Liver (tissue), 9 donors: ENCODE data around the gene TSPAN17. TPM values are rescaled to one million over a fixed set of nuclear protein-coding genes. Genes with fewer than 3 reads are reported as not detected.
A peak's percentile ranks its signal among the peaks of the same experiment; 100 is the strongest.

Experiments used
- DNase-seq: peaks from one replicate; pipeline ENCODE4 v3.0.0-alpha.2; 2017; ENCODE audit warnings: low spot score
- H3K27ac ChIP-seq, 2 donors: one replicate each; pipeline ENCODE4 v1.7.0; 2013; ENCODE audit warnings: inconsistent platforms in 2 of 2, low read length in 2 of 2, control low read depth in 1 of 2, low read depth in 1 of 2, mild to moderate bottlenecking in 1 of 2
- H3K27me3 ChIP-seq, 4 donors: one replicate each; pipeline versions ENCODE4 v1.6.1 to v1.7.0; 2013; ENCODE audit warnings: low read length in 3 of 4, inconsistent platforms in 1 of 4, mild to moderate bottlenecking in 1 of 4, moderate library complexity in 1 of 4; ENCODE audit not compliant: control insufficient read depth in 4 of 4, insufficient read depth in 4 of 4
- H3K36me3 ChIP-seq, 4 donors: one replicate each; pipeline versions ENCODE4 v1.6.1 to v1.7.0; 2013; ENCODE audit warnings: low read length in 3 of 4, mild to moderate bottlenecking in 3 of 4, low read depth in 1 of 4, moderate library complexity in 1 of 4; ENCODE audit not compliant: control insufficient read depth in 4 of 4, insufficient read depth in 3 of 4
- H3K4me1 ChIP-seq, 4 donors: one replicate each; pipeline versions ENCODE4 v1.6.1 to v1.7.0; 2013; ENCODE audit warnings: low read length in 3 of 4, mild to moderate bottlenecking in 3 of 4, moderate library complexity in 1 of 4; ENCODE audit not compliant: control insufficient read depth in 4 of 4, insufficient read depth in 4 of 4
- H3K4me3 ChIP-seq, 3 donors: one replicate each; pipeline versions ENCODE4 v1.6.1 to v1.7.0; 2013; ENCODE audit warnings: low read length in 3 of 3, control low read depth in 1 of 3, low read depth in 1 of 3, mild to moderate bottlenecking in 1 of 3
- H3K9ac ChIP-seq, 2 donors: one replicate each; pipeline ENCODE4 v1.7.0; 2013; ENCODE audit warnings: low read length in 2 of 2, mild to moderate bottlenecking in 2 of 2, moderate library complexity in 2 of 2, control low read depth in 1 of 2, low read depth in 1 of 2
- H3K9me3 ChIP-seq, 4 donors: one replicate each; pipeline versions ENCODE4 v1.6.1 to v1.7.0; 2013; ENCODE audit warnings: low read length in 3 of 4; ENCODE audit not compliant: control insufficient read depth in 4 of 4
- ATF3 ChIP-seq: IDR thresholded peaks from 2 replicates; pipeline ENCODE4 v1.6.1; 2016; ENCODE audit warnings: antibody characterized with exemption
- EGR1 ChIP-seq, 2 donors: IDR thresholded peaks; 2 replicates each; pipeline ENCODE4 v1.6.1; 2016 to 2018; ENCODE audit warnings: antibody characterized with exemption in 2 of 2, low read depth in 2 of 2
- FOXA2 ChIP-seq: IDR thresholded peaks from 2 replicates; pipeline ENCODE4 v1.6.1; 2016; ENCODE audit warnings: antibody characterized with exemption
- HNF4G ChIP-seq: IDR thresholded peaks from 2 replicates; pipeline ENCODE4 v1.6.1; 2016; ENCODE audit warnings: antibody characterized with exemption
- RAD21 ChIP-seq, 2 donors: IDR thresholded peaks; 2 replicates each; pipeline ENCODE4 v1.6.1; 2016; ENCODE audit warnings: antibody characterized with exemption in 2 of 2, mild to moderate bottlenecking in 2 of 2
- SP1 ChIP-seq: IDR thresholded peaks from 2 replicates; pipeline ENCODE4 v1.6.1; 2018; ENCODE audit warnings: antibody characterized with exemption, mild to moderate bottlenecking
- WGBS: extraction: QIAGEN DNeasy Blood & Tissue Kit; methylation state at CpG from one replicate; pipeline ENCODE4 v1.1.7; 2013; 5-methylcytosine and 5-hydroxymethylcytosine counted together
- polyA plus RNA-seq, 2 donors: library from polyadenylated mRNA; stranded (reverse) in 1 of 2; unstranded in 1 of 2; fragments of 200-250 nt in 1 of 2; fragments of >200 nt in 1 of 2; fragmentation: Nextera tagmentation in 1 of 2; extraction: Ambion mirVana in 1 of 2; gene quantifications; one replicate each; pipeline versions ENCODE4 v1.2.1 to v1.2.3, GENCODE V29; 2013 to 2015
- total RNA-seq, 2 donors: library from RNA; depleted of rRNA; stranded (reverse); fragments of >200 nt; gene quantifications; one replicate each; pipeline ENCODE4 v1.2.3, GENCODE V29; 2014
- TF ChIP-seq, protein P1 (sequence below): IDR thresholded peaks from 2 replicates; pipeline ENCODE4 v1.6.1; 2016; ENCODE audit warnings: antibody characterized with exemption
- TF ChIP-seq, protein P2 (sequence below): IDR thresholded peaks from 2 replicates; pipeline ENCODE4 v1.6.1; 2016; ENCODE audit warnings: antibody characterized with exemption
- TF ChIP-seq, protein P3 (sequence below): fragments of 150-350 bp; IDR thresholded peaks from 2 replicates; pipeline ENCODE4 v1.5.1; 2017; ENCODE audit warnings: improper control_type of control experiment, low read depth, low read length; ENCODE audit not compliant: missing input control
- donor health status: healthy.
- donor health status: healthy.
- donor health status: healthy.
- donor health status: healthy.
- donor health status: healthy.

Gene TSPAN17
- total and polyA plus RNA-seq, 4 donors, result 5.7 to 43.4 (median 16.2) TPM

DNA sequence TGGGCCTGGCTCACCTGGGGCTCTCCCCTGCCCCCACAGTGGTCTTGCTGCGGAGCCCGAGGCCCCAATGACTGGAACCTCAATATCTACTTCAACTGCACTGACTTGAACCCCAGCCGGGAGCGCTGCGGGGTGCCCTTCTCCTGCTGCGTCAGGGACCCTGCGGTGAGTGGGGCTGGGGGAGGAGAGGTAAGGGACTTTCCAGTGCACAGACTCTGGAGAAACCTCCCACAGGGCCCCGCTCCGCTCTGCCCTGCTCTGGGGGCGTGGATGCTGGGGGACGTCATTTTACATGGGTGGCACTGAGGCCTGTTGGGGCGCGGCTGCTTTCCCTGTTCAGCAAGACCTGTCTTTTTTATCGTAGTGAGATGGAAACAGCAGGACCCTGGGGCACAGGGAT lies 7.6 kb downstream of the TSPAN17 start (continued):
- TF ChIP-seq, protein P1, sequence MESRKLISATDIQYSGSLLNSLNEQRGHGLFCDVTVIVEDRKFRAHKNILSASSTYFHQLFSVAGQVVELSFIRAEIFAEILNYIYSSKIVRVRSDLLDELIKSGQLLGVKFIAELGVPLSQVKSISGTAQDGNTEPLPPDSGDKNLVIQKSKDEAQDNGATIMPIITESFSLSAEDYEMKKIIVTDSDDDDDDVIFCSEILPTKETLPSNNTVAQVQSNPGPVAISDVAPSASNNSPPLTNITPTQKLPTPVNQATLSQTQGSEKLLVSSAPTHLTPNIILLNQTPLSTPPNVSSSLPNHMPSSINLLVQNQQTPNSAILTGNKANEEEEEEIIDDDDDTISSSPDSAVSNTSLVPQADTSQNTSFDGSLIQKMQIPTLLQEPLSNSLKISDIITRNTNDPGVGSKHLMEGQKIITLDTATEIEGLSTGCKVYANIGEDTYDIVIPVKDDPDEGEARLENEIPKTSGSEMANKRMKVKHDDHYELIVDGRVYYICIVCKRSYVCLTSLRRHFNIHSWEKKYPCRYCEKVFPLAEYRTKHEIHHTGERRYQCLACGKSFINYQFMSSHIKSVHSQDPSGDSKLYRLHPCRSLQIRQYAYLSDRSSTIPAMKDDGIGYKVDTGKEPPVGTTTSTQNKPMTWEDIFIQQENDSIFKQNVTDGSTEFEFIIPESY, result no peak
- no peak for TF ChIP-seq RAD21 (IDR thresholded peaks at IDR 0.05)
- TF ChIP-seq ATF3, result no peak
- no peak for TF ChIP-seq HNF4G
- no peak for TF ChIP-seq EGR1 (IDR thresholded peaks at IDR 0.05; ENCODE audit: low read depth in 2 of 2)
- TF ChIP-seq FOXA2, result no peak
- TF ChIP-seq SP1, result no peak
- TF ChIP-seq, protein P2, sequence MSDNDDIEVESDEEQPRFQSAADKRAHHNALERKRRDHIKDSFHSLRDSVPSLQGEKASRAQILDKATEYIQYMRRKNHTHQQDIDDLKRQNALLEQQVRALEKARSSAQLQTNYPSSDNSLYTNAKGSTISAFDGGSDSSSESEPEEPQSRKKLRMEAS, result no peak

DNA sequence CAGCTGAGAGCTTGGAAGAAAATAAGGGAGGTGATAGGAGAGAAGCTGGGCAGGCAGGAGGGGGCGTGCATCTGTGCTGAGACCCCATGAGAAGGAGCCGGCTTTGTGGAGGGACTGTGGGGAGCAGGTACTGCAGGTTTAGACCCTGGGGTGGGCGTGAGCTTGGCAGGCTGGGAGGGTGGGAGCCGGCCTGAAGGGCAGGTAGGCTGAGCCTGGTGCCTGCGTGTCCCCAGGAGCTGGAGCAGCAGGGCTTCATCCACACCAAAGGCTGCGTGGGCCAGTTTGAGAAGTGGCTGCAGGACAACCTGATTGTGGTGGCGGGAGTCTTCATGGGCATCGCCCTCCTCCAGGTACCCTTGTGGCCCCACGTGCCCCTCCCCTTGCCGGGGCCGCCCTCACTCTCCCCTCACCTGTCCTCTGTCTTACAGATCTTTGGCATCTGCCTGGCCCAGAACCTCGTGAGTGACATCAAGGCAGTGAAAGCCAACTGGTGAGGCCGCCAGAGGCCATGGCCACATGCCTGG lies 9.2 kb downstream of the TSPAN17 start:
- H3K27me3 ChIP-seq, result no peaks in the 10 kb centered on the region
- peaks cover 2 to 20% (median 14%) of the 10 kb centered on the region in 4 donors for H3K4me1 ChIP-seq
- H3K4me3 ChIP-seq, result no peak overlapping the region
- H3K9me3 ChIP-seq, result no peaks in the 10 kb centered on the region
- 93% methylated on average over 13 of the region's 13 CpGs for WGBS
- no peak overlapping the region for H3K9ac ChIP-seq
- no peak for DNase-seq
- no peak overlapping the region for H3K27ac ChIP-seq
- TF ChIP-seq RAD21 (IDR thresholded peaks at IDR 0.05), result no peak
- H3K36me3 ChIP-seq, result peaks cover 0 to 12% (median 1%) of the 10 kb centered on the region in 4 donors

GRCh38 chr5:176658007-176658599 lies 10.8 kb downstream of the TSPAN17 start:
- 46% methylated on average over 14 of the region's 14 CpGs for WGBS

More at GRCh38 chr5:176658007-176658599, 10.8 kb downstream of the TSPAN17 start:
- H3K27me3 ChIP-seq, result no peaks in the 10 kb centered on the region
- no peak overlapping the region for H3K27ac ChIP-seq
- peaks cover 0 to 8% (median 1%) of the 10 kb centered on the region in 4 donors for H3K36me3 ChIP-seq
- peaks cover 2 to 20% (median 14%) of the 10 kb centered on the region in 4 donors for H3K4me1 ChIP-seq
- no peaks in the 10 kb centered on the region for H3K9me3 ChIP-seq
- H3K4me3 ChIP-seq, result no peak overlapping the region
- DNase-seq, result peak; percentile 61
- TF ChIP-seq, protein P3, sequence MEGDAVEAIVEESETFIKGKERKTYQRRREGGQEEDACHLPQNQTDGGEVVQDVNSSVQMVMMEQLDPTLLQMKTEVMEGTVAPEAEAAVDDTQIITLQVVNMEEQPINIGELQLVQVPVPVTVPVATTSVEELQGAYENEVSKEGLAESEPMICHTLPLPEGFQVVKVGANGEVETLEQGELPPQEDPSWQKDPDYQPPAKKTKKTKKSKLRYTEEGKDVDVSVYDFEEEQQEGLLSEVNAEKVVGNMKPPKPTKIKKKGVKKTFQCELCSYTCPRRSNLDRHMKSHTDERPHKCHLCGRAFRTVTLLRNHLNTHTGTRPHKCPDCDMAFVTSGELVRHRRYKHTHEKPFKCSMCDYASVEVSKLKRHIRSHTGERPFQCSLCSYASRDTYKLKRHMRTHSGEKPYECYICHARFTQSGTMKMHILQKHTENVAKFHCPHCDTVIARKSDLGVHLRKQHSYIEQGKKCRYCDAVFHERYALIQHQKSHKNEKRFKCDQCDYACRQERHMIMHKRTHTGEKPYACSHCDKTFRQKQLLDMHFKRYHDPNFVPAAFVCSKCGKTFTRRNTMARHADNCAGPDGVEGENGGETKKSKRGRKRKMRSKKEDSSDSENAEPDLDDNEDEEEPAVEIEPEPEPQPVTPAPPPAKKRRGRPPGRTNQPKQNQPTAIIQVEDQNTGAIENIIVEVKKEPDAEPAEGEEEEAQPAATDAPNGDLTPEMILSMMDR, result peak; percentile 72
- no peak for TF ChIP-seq EGR1 (IDR thresholded peaks at IDR 0.05; ENCODE audit: low read depth in 2 of 2)
- TF ChIP-seq RAD21 (IDR thresholded peaks at IDR 0.05), result peak; percentile 79 to 91
- H3K9ac ChIP-seq, result no peak overlapping the region
